ELF-1 (cell line): ENCODE results near the gene ALDH1L1.

Experiments used
- DNase-seq: peaks from one replicate; pipeline ENCODE4 v3.0.0-alpha.2; 2016; ENCODE audit warnings: low read depth, low spot score

The ALDH1L1 gene

DNA sequence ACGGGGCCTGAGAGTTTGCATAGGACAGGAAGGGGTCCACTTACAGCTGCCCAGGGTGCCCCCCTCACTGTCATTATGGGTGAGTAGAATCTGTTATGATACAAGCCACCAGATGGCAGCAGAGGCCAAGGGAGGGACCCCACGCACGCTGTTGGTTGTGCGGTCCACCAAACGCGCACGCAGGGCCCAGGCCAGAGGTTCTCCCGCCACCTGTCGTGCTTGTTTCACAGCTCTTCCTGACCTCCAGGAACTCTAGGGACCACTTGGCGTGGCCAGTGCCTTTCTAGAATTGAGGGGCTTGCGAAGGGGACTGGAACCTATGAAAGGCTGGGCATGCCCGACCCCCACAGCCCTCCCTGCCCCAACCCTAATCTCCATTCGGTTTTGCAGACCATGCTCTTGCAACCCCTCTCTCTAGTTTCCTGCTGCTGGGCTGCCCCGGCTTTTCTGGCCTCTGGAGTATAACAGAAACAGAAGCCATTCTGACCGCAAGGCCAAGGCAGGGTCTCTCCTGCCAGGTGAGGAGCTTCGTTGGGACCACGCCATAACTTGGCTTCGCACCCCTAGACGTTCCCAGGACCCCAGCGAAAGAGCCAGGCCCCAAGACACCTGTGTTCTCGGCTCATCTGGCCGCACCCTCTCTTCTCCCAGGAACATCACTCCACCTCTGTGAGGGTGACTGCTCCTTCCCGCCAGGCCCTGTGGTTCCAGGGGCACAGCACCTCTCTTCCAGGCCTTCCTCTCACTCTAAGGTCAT, 46.0 kb downstream of the ALDH1L1 start:
- DNase-seq, result peak; percentile 78

DNA sequence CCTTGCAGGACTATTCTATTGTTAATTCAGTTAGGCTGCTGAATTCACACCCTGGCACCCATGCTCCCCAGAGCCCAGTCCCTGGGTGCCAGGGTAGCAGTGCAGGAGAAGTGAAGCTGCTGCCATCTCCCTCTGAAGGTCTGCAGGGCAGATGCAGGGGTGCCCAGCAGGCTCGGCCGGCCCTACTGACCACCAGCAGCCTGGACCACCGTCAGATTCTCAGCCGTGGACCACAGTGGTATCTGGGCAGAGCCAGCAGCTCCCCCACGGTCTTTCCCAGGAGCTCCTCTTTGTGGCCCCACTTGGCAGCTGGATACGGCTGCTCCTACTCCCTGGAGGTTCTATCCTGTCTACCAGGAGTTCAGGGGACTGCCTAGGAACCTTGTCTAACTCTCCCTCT, 46.8 kb downstream of the ALDH1L1 start:
- DNase-seq, result no peak

DNA sequence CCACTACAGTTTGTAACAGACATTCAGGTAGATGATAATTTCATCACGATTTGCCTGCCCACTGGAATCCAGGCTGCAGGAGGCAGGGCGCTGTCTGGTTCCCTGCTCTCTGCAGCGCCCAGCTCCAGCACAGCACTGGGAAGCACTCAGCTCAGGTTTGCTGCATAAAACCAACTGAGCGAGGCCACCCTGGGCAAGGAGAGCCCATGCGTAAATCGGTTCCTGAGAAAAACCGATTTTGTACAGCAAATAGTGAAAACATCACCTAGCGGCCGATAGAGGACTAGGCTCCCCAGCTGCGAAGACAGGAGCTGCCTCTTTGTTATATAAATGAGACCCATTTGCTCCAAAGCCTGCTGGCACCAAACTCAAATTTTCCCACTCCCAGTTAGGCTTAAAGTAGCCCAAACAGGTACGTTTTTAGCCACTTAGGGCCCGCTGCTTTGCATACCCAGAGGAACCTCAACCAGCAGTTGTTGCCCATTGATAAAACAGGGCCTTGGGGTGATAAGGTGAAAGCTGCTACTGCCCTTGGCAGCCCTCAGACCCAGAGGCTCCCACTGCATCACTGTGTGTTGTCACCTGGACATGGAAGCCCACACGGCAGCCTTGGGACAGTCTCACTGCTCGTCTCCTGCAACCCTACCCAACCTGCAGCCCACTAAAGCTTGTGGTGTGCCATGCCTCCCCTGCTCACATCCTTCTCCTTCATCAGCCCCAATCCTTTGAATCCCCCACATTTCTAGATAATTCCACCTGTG, 47.5 kb downstream of the ALDH1L1 start:
- peak; percentile 62 for DNase-seq

DNA sequence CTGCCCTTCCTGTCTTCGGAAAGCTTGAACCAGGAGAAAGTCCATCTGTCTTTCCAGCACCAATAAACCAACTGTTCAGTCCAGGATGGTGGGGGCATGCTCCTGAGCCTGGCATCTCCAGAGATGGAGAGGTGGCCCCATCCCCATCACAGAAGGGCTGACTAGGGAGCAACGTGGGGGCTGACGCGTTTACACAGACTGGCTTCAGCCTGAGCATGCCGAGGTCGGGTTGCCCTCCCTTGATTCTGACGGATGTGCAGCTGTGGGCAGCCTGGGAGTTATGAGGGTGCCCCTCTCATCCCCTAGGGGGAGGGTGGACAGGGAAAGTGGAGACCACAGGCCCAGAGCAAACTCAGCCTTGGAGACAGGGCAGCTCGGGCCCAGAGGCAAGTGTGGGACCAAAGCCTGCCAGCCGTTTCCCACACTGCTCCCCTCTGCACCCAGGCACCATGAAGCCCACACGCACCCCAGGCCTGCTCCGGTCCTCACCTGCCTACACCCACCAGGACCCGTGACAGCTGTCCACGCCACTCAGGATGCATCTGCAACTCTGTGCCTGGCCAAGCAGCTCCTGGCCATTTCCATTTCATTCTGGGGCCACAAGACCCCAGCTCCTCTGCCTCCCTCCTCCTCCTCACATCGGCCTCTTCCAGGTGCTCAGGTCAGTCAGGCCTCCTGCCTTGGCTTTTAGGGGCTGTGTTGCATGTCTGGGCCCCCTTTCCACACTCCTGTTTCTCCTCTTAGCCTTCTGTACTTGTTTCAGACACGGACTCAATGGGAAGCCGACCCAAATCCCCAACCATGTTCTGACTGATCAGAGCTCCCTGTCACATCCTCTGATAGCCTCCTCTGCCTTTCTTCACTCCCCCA, 48.3 kb downstream of the ALDH1L1 start:
- DNase-seq, result no peak

DNA sequence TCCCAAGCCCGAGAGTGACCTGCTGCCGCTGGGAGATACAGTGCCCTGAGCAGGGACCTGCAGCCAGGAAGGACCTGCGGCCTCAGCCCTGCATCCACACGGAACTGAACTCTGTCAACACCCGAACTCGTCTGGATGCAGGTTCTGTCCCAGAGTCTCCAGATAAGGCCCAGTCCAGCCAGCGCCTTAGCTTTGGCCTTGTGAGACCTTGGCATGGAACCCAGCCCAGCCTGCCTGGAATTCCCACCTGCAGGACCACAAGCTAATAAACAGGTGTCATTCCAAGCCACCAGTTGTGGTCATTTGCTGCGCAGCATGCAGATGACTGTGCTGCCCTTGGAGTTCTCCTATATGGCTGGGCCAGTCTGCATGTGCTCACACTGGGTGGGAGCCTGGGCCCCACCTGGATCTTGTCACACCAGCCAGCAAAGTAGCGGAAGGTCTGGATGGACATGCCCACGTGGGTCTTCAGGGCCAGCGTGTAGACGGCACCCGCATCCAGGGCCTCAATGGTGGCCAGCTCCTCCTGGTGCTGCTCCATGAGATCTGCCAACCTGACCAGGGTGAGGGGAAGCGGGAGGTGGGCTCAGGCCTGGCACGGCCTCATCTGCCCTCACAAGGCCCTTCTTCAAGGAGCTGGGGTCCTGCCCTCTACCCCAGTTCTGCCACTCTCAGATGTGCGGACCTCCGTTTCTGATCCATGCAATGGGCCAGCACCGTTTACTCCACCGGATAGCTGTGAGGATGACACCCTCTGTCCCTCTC, 49.2 kb downstream of the ALDH1L1 start:
- no peak for DNase-seq

DNA sequence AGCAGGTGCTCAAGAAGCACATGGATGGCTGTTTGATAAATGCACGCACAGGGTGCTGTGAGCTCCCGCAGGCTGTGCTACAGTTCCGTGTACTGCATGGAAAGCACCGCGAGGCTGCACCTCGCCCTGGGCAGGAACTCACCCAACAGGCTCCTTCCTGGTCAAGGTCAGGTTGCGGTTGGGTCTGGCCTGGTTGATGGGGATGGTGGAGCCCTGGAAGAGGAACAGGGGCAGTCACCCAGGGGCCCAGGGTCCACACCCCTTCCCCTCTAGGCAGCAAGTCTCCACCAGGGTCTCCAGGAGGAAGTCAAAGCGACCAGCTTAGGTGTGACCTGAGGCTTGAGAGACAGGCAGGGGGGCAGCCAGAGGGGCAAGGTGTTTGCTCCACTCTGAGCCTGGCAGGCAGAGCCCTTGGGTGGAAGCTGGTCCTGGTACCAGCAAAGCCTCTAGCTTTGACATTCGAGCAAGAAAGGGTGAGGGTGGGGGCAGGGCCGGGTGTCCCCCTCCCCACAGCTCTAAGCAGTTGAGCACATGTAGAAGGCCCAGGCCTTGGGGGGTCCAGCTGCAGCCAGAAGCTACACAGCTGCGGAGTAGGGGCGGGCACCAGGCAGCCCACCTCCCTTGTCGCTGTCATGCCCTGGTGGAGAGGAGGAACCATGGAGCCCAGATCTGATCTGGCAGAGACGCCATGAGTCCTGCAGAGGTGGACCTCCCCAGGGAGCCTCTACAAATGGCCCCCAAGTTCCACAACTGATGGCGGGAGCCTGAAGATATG, 50.1 kb downstream of the ALDH1L1 start:
- DNase-seq, result no peak

DNA sequence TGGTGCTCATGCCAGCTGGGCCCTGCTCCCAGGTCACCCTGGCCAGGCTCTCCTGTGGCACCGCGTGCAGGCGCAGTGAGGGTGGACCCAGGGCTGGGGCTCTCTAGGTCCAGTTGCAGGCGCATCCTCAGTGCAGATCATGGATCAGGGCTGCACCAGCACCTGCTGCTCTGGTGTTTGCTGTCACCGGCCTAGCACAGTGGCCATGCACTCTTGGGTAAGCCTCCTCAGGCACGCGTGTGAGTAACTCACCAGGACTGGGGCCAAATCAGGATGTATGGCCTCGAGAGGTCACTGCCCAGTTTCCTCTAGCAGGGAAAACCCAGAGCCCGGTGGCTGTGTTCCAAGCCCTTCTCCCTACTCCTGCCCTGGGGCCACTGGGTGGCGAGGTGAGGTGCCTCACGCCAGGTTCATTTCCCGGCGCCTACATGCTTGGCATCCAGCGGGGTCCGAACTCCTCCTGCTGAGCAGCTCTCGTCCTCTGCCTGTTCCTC, 50.9 kb downstream of the ALDH1L1 start:
- no peak for DNase-seq

DNA sequence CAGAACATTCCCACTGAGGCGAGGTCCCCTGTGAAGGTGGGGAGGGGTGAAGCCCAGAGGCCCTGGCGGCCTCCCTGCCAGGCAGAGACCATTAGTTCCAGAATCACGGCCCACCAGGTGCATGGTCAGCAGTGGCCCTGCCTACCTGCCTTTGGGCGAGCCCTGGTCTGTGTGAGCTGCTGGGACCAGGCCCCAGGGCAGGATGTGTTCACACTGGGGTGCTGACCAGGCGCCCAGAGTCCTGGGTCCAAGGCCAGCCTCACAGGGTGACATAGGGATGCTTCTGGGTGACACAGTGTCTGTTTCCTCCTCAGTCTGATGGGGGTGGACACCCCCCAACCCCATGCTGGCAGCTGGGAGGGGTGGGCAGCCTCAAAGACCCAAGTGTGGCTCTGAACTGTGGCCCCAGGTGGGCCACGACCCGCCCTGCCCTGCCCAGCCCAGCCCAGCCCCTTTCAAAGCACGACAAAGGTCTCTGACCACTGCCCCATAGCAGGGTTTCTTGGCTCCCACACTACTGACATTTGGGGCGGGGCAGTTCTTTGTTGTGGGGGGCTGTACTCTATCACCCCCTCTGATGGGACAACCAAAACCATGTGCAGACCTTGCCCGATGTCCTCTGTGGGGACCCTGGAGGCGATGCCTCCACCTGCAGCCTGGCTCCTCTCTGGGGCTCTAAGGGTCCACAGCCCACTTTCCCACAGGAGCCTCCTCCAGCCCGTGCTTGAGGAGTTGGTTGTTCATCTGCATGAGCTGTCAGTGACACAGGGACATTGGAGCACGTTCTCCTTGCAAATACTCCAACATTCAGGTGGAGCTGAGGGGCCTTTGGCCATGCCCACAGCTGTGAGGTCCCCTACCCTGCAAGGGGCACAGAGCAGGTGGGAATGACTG, 51.6 kb downstream of the ALDH1L1 start:
- DNase-seq, result no peak

DNA sequence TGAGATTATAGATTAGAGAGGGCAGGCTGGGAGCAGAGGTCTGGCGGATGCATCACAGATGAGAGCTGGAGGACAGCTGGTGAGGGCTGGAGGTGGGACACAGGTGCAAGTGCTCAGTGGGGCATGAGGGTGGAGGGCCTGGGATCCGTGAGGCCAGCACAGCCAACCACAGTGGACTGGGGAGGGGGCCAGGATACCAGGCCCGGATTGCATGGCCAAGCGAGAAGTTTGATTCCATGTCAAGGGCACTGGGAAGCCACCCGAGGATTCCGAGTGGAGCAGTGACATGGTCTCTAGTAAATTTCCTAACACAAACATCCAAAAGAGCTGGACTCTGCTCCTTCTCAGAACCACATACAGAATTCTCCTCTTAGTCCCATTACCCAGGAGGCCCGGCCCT, 52.5 kb downstream of the ALDH1L1 start:
- no peak for DNase-seq

DNA sequence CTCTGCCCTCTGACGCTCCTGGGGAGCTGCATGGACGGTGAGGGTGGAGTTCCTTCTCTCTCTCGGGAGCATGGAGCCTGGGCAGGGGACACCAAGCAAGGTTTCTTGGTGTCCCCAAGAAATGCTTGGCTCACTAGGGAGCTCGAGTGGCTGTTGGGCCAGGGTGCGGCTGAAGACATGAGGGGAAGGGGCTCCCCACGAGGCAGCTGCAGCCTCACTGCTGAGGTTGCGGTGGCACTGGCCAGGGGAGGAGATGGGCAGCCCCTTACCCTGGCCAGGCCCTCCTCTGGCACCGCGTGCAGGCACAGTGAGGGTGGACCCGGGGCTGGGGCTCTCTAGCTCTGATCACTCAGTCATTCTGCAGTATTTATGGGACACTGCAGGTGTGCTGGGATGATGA, 52.9 kb downstream of the ALDH1L1 start:
- DNase-seq, result no peak

DNA sequence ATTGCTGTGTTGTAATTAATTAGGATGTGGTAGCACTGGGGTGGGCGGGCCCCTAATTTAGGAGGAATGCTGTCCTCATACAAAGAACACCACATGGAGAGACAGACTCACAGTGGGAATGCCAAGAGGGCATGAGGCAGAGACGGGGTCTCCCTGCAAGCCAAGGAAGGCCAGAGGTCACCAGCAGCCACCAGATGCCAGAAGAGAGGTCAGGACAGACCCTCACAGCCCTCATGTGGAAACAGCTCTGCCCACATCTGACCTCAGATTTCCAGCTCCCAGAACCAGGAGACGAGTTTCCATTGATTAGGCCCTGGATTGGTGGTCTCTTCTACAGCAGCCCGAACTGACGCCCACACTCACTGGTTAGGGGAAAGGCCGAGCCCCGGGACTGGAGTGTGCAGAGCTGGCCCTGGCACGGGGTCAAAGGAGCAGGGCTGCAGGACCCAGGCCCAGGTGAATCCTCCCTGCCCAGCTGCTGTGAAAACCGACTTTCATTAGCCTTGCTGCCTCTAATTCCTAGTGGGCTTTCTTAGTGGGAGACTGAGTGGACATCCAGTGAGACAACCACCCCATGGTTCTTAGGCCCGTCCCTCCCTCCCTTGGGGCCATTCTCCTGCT, 53.5 kb downstream of the ALDH1L1 start:
- DNase-seq, result no peak

DNA sequence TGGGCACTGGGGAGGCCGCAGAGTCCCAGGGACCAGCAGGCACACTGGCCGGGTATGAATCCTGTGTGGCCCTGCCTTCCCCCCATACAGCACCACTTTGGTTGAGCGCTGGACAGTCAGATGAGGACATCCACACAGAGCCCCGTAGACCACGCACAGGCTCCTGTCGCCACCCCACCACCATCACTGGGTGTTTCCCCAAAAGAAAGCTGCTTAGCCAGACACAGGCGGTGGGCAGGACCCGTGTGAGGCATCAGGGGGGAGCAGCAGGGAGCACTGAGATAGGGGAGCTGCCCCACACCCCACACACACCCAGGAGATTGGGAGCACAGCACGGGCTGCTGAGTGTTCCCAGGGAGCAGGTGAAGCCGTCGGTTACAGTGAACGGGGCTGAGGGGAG, 54.1 kb downstream of the ALDH1L1 start:
- no peak for DNase-seq

DNA sequence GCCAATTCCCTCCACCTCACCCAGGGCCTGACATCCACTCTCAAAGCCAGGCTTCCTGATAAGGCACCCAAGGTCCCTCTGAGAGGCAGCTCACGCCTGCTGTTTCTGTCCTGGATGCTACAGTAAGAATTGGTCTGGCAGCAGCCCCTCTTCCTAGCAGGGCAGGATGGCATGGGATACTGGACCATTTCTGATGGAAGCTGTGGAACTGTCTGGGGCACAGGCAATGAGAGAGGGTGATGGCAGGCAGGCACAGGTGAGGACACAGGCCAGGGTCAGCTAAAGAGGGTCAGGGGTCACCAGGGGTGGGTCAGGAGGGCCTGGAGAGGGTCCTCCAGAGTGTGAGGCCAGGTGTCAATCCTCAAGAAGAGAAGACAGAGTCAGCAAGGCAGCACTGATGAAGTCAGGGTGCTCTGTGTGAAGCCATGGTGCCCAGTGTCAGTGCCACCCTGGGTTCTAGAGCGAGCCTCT, 54.6 kb downstream of the ALDH1L1 start:
- no peak for DNase-seq

DNA sequence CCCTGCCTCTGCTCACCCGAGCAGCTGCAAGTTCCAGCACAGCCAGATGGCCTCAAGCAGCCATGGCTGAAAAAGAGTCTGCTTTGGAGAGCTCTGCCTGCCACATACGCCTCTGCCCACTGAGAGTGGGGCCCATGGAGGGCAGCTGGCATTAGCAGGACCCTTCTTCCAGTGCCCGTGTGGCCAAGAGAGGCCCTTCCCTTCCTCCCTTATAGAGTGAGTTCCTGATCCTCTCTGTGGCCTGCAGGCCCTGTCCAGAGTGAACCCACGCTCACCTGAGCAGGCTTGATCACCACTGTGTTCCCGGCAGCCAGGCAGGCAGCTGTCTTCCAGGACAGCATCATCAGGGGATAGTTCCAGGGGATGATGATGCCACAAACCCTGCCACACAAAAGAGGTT, 55.0 kb downstream of the ALDH1L1 start:
- DNase-seq, result no peak

DNA sequence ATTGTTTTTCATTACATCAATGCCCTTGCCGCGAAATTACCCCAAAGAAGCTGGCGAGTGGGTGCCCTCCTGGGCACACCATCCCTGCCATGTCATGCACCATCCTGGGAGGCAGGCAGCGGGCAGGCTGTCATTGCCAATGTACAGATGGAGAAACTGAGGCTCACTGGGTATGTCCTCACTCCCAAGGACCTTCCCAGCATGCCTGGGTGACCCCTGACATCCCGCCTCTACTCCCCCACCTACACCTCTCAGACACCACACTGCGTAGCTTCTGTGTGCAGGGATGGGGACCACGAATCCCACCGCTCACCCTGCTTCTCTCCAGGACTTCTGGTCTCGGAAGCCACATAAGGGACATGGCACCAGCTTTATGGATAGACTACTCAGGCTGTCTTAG, 55.5 kb downstream of the ALDH1L1 start:
- DNase-seq, result no peak

DNA sequence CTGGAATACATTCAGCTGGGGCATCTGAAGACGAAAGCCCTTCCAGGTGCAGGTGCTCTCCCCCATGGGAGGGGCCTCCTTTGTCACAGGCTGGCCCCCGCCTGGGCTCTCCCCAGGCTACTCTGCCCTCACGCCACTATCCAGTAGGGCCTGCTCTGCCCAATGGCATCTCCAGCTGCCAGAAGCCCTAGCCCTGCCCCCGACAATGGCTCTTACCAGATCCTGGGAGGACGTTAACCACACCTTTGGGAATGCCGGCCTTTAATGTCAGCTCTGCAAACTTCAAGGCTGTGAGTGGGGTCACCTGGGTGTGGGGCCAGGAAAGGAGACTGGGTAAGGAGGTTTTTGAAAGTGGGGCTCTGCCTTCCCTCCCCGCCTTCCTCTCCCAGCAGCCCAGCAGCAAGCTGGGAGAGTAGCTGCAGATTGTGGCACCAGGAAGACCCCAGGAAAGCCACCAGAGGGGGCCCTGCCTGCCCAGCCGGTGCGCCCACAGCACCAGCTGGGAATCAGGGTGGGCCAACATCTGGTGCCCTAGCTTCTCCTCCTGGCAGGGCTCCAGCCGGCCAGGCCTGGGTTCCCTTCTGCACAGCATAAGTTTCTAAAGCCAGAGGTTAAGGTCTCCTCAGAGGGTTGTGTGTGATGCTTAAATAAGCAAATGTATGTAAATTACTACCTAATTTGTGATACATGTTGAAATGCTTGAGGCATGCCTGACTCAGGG, 56.1 kb downstream of the ALDH1L1 start:
- DNase-seq, result peak; percentile 21

DNA sequence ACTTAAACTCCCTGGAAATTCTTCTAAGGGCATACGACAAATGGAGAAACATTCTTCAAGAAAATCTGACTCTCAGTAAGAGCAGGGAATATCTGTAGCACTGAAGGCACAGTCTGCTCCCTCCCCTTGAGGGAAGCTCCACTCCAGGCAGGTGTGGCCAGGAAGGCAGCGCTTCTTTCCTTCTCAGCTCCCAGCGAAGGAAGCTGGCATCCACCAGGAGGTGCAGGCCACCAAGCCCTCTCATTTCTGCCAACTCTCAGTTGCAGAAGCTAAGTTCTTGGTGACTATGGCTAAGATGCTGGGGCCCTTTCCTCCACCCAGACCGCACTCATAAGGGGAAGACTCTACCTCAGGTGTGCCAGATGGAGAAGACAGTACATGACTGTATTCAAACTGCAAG, 58.8 kb downstream of the ALDH1L1 start:
- DNase-seq, result no peak

DNA sequence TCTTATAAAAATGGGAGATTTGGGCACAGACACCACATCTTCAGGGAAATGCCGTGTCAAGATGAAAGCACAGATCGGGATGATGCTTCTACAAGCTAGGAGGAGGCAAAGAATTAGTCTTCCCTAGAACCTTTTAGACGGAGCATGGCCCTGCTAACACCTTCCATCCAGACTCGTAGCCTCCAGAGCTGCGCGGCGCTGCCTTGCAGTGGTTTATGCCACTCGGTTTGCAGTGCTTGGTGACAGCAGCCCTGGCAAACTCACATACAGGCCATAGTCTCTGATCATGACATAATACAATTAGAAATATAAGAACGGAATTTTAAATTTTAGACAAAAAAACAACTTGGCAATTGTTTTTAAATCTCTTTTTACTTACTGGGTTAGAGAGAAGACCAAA, 59.3 kb downstream of the ALDH1L1 start:
- DNase-seq, result no peak
